ENCODE results near the gene TMEM252. TPM values are rescaled to one million over a fixed set of nuclear protein-coding genes. Genes with fewer than 3 reads are reported as not detected.

The TMEM252 gene
- polyA plus RNA-seq, 1 donor from 2014 or later: not detected

- Mint-ChIP-seq H3K27me3 (no peaks in the 10 kb centered on the region), H3K4me1 (peaks cover 6 to 8% (median 8%) of the 10 kb centered on the region in 3 donors), H3K9me3 (no peaks in the 10 kb centered on the region), H3K27ac (no peak overlapping the region), H3K4me3 (no peak overlapping the region), H3K36me3 (no peaks in the 10 kb centered on the region)
Measured at GRCh38 chr9:68552700-68553476, 12.2 kb upstream of the TMEM252 start.

- H3K36me3 Mint-ChIP-seq: no peaks in the 10 kb centered on the region
- H3K4me3 Mint-ChIP-seq: no peak overlapping the region
- H3K4me1 Mint-ChIP-seq: peaks cover 21 to 24% (median 22%) of the 10 kb centered on the region in 3 donors
- H3K9me3 Mint-ChIP-seq: no peaks in the 10 kb centered on the region
- no peaks in the 10 kb centered on the region for H3K27me3 Mint-ChIP-seq
- H3K27ac Mint-ChIP-seq: no peak overlapping the region
Measured at GRCh38 chr9:68551191-68551590, 10.5 kb upstream of the TMEM252 start.

- peaks cover 30 to 38% (median 32%) of the 10 kb centered on the region in 3 donors for H3K4me1 Mint-ChIP-seq
Measured at GRCh38 chr9:68548241-68548640, 7.6 kb upstream of the TMEM252 start.

GRCh38 chr9:68547417-68547816 is 6.7 kb upstream of the TMEM252 start:
- peak overlapping the region in 3 of 4 donors; percentile 23 to 88 (median 88) for H3K4me3 Mint-ChIP-seq
- H3K36me3 Mint-ChIP-seq: no peaks in the 10 kb centered on the region

More at GRCh38 chr9:68548241-68548640, 7.6 kb upstream of the TMEM252 start:
- Mint-ChIP-seq H3K4me3 (peak overlapping the region in 1 of 4 donors; percentile 13), H3K27ac (peak overlapping the region in 2 of 3 donors; percentile 17 to 65), H3K36me3 (no peaks in the 10 kb centered on the region), H3K27me3 (no peaks in the 10 kb centered on the region), H3K9me3 (no peaks in the 10 kb centered on the region)

GRCh38 chr9:68546596-68547390 is 6.1 kb upstream of the TMEM252 start:
- H3K9me3 Mint-ChIP-seq: no peaks in the 10 kb centered on the region
- H3K4me3 Mint-ChIP-seq: peak overlapping the region; percentile 23 to 88 (median 65)
- H3K27me3 Mint-ChIP-seq: no peaks in the 10 kb centered on the region
- H3K4me1 Mint-ChIP-seq: peaks cover 30 to 38% (median 32%) of the 10 kb centered on the region in 3 donors
- peak overlapping the region; percentile 40 to 91 (median 79) for H3K27ac Mint-ChIP-seq
- H3K36me3 Mint-ChIP-seq: no peaks in the 10 kb centered on the region

More at GRCh38 chr9:68547417-68547816, 6.7 kb upstream of the TMEM252 start:
- Mint-ChIP-seq H3K9me3 (no peaks in the 10 kb centered on the region), H3K27ac (peak overlapping the region in 2 of 3 donors; percentile 40 to 91), H3K4me1 (peaks cover 30 to 38% (median 32%) of the 10 kb centered on the region in 3 donors), H3K27me3 (no peaks in the 10 kb centered on the region)

- H3K27me3 Mint-ChIP-seq: no peaks in the 10 kb centered on the region
- no peaks in the 10 kb centered on the region for H3K36me3 Mint-ChIP-seq
- H3K27ac Mint-ChIP-seq: no peak overlapping the region
Measured at GRCh38 chr9:68545033-68545705, 4.5 kb upstream of the TMEM252 start.

GRCh38 chr9:68541568-68541967 is 885 bp upstream of the TMEM252 start:
- Mint-ChIP-seq H3K9me3 (no peaks in the 10 kb centered on the region), H3K27ac (no peak overlapping the region), H3K4me1 (peaks cover 13 to 18% (median 13%) of the 10 kb centered on the region in 3 donors), H3K4me3 (no peak overlapping the region), H3K36me3 (no peaks in the 10 kb centered on the region), H3K27me3 (no peaks in the 10 kb centered on the region)

More at GRCh38 chr9:68545033-68545705, 4.5 kb upstream of the TMEM252 start:
- no peaks in the 10 kb centered on the region for H3K9me3 Mint-ChIP-seq
- H3K4me1 Mint-ChIP-seq: peaks cover 30 to 34% (median 32%) of the 10 kb centered on the region in 3 donors
- peak overlapping the region in 2 of 4 donors; percentile 28 to 45 for H3K4me3 Mint-ChIP-seq

GRCh38 chr9:68538200-68538599 is 2.5 kb downstream of the TMEM252 start:
- Mint-ChIP-seq H3K36me3 (no peaks in the 10 kb centered on the region), H3K27me3 (no peaks in the 10 kb centered on the region), H3K9me3 (no peaks in the 10 kb centered on the region), H3K27ac (no peak overlapping the region), H3K4me3 (no peak overlapping the region), H3K4me1 (no peaks in the 10 kb centered on the region)

GRCh38 chr9:68537616-68537880 is 3.1 kb downstream of the TMEM252 start:
- Mint-ChIP-seq H3K27me3 (no peaks in the 10 kb centered on the region), H3K27ac (no peak overlapping the region), H3K4me1 (no peaks in the 10 kb centered on the region), H3K4me3 (no peak overlapping the region), H3K9me3 (no peaks in the 10 kb centered on the region), H3K36me3 (no peaks in the 10 kb centered on the region)

DNA sequence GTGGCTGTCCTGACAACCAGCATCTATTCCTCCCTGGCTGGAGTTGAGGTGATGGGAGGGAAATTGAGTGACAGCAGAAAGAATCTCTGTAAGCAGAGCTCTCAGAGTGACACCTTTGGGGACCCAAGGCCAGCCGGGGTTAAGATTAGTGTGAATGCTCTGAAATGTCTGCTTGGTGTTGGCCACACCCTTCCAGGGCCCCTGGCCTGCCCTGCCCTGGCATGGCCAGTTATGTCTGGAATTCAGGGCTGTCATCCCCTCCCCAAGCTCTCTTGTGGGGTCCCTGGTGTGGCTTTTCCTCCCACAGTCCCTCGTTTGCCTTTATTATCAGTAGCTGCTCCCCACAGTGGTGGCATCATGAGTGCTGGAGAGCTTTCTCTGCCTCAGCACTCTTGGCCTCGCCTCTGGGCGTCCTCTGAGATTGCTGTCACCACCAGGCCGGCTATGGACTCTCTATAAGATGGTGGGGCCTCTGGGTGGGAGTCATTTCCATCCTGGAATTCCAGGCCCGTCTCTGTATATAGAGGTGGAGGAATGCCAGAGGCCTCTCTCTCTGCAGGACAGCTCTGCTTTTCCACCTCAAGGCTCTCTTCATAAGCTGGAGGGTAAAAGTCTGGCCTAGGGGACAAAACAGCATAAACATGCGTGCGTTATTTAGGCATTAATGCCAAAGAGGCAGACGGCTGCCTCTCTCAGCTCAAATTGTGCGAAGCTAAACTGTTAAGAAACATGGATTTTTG is 3.6 kb downstream of the TMEM252 start:
- Mint-ChIP-seq H3K4me3 (no peak overlapping the region), H3K4me1 (no peaks in the 10 kb centered on the region), H3K27ac (no peak overlapping the region), H3K36me3 (no peaks in the 10 kb centered on the region), H3K9me3 (no peaks in the 10 kb centered on the region), H3K27me3 (no peaks in the 10 kb centered on the region)

DNA sequence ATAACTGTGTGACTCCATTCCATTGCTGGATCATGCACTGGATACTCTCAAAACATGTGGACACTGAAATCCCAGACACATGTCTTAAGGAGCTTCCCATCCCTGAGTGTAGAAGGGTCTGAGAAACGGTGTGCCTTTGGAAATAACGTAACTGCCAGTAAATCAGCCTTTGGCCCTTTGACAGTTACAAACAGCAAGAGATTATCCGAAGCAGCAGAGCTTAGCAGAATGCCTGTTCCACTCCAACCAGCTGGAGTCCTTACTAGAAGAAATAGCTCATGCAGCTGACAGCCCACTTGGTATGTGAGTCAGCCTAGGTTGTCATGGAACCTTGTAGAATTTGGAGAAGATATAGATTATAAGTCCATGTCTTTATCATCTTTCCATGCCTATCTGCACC is 7.0 kb downstream of the TMEM252 start:
- Mint-ChIP-seq H3K27me3 (peaks cover 5% of the 10 kb centered on the region), H3K4me1 (no peaks in the 10 kb centered on the region), H3K4me3 (no peak overlapping the region), H3K27ac (no peak overlapping the region), H3K9me3 (no peaks in the 10 kb centered on the region), H3K36me3 (no peaks in the 10 kb centered on the region)

DNA sequence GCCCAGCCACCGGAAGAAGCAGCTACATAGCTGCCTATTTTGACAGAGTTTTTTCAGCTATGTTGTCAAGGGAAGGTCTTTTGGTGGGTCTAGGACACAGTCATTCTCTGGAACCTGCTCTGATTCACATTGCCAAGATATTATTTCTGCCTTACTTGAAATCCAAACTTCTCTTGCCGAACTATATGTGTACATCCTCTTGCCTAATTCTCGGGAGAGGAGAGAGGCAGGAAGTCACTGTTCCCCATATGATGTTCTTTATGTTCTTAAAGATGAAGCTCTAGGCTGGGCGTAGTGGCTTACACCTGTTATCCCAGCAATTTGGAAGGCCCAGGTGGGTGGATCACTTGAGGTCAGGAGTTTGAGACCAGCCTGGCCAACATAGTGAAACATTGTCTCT is 8.6 kb downstream of the TMEM252 start:
- no peak overlapping the region for H3K4me3 Mint-ChIP-seq
- no peaks in the 10 kb centered on the region for H3K4me1 Mint-ChIP-seq
- no peaks in the 10 kb centered on the region for H3K36me3 Mint-ChIP-seq
- no peak overlapping the region for H3K27ac Mint-ChIP-seq
- H3K27me3 Mint-ChIP-seq: peaks cover 7% of the 10 kb centered on the region
- no peaks in the 10 kb centered on the region for H3K9me3 Mint-ChIP-seq

DNA sequence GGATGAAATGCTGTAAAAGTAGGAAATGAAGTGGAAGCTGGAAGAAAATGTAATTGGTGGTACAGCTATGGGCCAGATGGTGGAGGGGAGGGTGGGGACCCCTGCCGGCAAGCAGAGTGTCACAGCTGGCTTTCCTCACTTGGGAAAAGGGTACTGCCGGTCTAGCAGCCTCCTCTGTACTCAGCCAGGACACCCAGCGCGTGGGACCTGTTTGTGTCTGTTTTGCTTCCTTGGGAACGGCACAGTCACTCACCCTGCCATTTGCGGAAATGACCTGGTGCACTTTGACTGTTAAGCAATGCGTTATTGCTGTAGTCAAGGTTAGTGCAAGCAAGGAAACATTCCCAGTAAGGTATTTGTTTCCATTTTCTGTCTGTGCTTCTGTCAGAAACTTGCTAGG is 10.1 kb downstream of the TMEM252 start:
- Mint-ChIP-seq H3K4me3 (no peak overlapping the region), H3K27ac (peak overlapping the region in 1 of 3 donors; percentile 69), H3K36me3 (no peaks in the 10 kb centered on the region), H3K9me3 (no peaks in the 10 kb centered on the region), H3K4me1 (no peaks in the 10 kb centered on the region), H3K27me3 (peaks cover 7% of the 10 kb centered on the region)

DNA sequence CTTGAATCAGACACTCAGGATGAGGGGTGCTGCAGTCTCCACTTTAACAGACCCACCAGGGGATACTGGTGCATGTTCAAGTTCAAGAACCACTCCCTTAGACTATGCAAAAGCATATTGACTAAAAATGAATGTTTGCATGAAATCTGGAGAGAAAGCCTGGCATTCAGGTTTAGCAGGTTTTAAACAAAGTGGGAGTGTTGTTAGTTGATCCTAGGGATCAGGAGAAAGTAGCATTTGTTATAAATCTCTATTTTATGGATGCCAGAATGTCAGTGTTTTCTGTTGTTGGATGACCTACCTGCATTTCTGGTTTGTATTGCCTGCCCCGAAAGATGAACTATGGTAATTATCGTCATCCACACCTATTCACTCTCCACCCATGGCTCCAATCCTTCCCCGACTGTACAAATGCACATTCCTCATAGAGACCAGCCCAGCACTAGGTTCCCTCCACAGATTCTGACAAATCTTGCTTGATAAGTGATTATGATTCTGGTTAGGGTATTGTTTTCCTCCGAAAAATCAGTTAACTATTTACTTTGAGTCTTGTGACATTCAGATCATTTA is 17.2 kb downstream of the TMEM252 start:
- Mint-ChIP-seq H3K4me1 (no peaks in the 10 kb centered on the region), H3K4me3 (no peak overlapping the region), H3K27me3 (peaks cover 5% of the 10 kb centered on the region), H3K9me3 (peaks cover 0 to 2% (median 1%) of the 10 kb centered on the region in 3 donors), H3K36me3 (peaks cover 2% of the 10 kb centered on the region), H3K27ac (no peak overlapping the region)

Data from IgD-negative memory B cell (primary cell).